HL-60 (cell line): ENCODE data around the gene PPP1R9A.

Source experiments
- CTCF ChIP-seq: IDR thresholded peaks from one replicate; pipeline ENCODE4 v1.5.1; 2011; ENCODE audit warnings: low read length, control low read depth, inconsistent platforms; ENCODE audit not compliant: insufficient read depth
- GABPA ChIP-seq: IDR thresholded peaks from 2 replicates; pipeline ENCODE4 v1.6.1; 2012; ENCODE audit warnings: low read depth
- POLR2AphosphoS5 ChIP-seq: IDR thresholded peaks from 2 replicates; pipeline ENCODE4 v1.6.1; 2012; ENCODE audit warnings: low read depth
- SPI1 ChIP-seq: IDR thresholded peaks from 2 replicates; pipeline ENCODE4 v1.6.1; 2012; ENCODE audit warnings: low read depth, mild to moderate bottlenecking, borderline replicate concordance
- TF ChIP-seq, protein P1 (sequence below): IDR thresholded peaks from 2 replicates; pipeline ENCODE4 v1.6.1; 2012; ENCODE audit warnings: low read depth; ENCODE audit not compliant: insufficient replicate concordance

GRCh38 chr7:95095966-95096540 lies 188.7 kb downstream of the PPP1R9A start:
- no peak for TF ChIP-seq POLR2AphosphoS5
- TF ChIP-seq CTCF, result no peak
- TF ChIP-seq, protein P1, sequence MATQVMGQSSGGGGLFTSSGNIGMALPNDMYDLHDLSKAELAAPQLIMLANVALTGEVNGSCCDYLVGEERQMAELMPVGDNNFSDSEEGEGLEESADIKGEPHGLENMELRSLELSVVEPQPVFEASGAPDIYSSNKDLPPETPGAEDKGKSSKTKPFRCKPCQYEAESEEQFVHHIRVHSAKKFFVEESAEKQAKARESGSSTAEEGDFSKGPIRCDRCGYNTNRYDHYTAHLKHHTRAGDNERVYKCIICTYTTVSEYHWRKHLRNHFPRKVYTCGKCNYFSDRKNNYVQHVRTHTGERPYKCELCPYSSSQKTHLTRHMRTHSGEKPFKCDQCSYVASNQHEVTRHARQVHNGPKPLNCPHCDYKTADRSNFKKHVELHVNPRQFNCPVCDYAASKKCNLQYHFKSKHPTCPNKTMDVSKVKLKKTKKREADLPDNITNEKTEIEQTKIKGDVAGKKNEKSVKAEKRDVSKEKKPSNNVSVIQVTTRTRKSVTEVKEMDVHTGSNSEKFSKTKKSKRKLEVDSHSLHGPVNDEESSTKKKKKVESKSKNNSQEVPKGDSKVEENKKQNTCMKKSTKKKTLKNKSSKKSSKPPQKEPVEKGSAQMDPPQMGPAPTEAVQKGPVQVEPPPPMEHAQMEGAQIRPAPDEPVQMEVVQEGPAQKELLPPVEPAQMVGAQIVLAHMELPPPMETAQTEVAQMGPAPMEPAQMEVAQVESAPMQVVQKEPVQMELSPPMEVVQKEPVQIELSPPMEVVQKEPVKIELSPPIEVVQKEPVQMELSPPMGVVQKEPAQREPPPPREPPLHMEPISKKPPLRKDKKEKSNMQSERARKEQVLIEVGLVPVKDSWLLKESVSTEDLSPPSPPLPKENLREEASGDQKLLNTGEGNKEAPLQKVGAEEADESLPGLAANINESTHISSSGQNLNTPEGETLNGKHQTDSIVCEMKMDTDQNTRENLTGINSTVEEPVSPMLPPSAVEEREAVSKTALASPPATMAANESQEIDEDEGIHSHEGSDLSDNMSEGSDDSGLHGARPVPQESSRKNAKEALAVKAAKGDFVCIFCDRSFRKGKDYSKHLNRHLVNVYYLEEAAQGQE, result no peak
- no peak for TF ChIP-seq GABPA
- TF ChIP-seq SPI1, result no peak
